NCI-H1092 treated with DMSO at 0.1 percent for 48 hours (cell line): ENCODE results near the gene HEATR5A.
"Not testable (repeated sequence)": the region's sequence is repeated elsewhere in the genome, so short reads cannot be mapped to it uniquely, and the experiment has no call there.

ENCODE experiments used
- DNase-seq: peaks from one replicate; lab custom pipeline; 2025; lab: John Stamatoyannopoulos, UW

HEATR5A gene

DNA sequence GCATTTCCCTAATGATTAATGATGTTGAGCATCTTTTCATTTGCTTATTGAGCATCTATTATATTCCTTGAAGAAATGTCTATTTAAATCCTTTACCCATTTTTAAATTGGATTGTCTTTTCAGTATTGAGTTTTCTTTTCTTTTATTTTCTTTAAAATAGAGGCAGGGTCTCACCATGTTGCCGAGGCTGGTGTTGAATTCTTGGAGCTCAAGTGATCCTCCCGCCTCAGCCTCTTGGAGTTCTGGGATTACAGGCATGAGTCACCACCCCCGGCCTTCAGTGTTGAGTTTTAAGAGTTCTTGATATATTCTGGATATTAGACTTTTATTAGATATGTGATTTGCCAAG is 139.5 kb downstream of the HEATR5A start:
- no peak for DNase-seq

DNA sequence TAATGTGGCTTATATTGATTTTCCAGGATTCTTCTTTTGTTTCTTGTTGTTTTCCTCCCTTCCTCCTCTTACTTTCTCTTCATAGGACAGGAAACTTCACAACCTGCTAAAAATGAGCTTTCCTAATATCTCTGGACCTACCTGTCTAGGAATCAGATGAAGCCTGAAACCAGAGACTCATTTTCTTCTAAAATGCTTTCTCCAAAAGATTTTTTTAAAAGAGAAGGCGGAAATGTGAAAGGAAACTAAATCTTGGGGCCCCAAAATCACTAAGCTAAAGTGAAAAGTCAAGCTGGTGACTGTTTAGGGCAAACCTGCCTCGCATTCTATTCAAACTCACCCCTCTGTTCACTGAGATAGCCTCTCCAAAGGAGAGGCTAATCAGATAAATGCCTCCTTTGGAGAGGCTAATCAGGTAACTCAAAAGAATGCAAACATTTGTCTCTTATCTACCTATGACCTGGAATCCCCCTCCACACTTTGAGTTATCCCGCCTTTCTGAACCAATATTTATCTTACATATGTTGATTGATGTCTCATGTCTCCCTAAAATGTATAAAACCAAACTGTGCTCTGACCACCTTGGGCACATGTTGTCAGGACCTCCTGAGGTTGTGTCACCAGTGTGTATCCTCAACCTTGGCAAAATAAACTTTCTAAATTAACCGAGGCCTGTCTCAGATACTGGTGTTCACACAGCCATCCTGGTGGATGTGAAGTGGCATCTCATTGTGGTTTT is 140.0 kb downstream of the HEATR5A start:
- DNase-seq = no peak

DNA sequence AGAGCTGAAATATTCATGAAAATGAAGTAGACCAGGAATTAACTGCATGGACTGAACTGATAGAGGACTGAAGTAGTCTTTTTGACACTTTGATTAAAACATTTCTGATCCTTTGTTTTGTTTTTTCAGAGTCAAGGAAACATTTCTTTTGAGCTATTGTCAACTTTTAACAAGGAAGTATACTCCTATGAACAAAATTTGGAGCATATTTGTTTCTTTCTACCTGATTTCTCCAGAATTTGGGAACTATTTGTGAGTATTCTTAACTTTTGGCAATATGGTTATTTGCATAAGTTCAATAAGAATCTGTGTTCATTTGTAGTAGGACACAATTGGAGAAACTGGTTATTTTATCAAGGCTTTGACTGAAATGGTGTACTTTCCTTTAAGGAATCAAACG is 141.5 kb downstream of the HEATR5A start:
- no peak for DNase-seq

- DNase-seq = no peak
Observed at GRCh38 chr14:31277085-31277484, 143.3 kb downstream of the HEATR5A start.

DNA sequence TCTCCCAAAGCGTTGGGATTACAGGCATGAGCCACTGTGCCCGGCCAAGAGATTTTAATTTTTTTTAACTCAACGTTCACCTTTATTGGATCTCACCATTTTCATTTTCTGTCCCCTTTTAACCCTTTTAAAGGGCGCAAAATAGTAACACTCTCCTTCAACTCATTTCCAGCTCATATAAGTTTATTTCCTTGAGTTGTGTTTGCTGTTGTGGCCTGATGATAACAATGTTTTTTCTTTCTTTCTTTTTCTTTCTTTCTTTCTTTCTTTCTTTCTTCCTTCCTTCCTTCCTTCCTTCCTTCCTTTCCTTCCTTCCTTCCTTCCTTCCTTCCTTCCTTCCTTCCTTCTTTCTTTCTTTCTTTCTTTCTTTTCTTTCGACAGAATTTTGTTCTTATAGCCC is 143.9 kb downstream of the HEATR5A start:
- DNase-seq = not testable (repeated sequence)

- DNase-seq = no peak
Observed at GRCh38 chr14:31275731-31276130, 144.6 kb downstream of the HEATR5A start.

GRCh38 chr14:31271648-31272047 is 148.7 kb downstream of the HEATR5A start:
- no peak for DNase-seq

- no peak for DNase-seq
Observed at GRCh38 chr14:31270196-31270772, 150.1 kb downstream of the HEATR5A start.

- DNase-seq = no peak
Observed at GRCh38 chr14:31269634-31270195, 150.6 kb downstream of the HEATR5A start.

DNA sequence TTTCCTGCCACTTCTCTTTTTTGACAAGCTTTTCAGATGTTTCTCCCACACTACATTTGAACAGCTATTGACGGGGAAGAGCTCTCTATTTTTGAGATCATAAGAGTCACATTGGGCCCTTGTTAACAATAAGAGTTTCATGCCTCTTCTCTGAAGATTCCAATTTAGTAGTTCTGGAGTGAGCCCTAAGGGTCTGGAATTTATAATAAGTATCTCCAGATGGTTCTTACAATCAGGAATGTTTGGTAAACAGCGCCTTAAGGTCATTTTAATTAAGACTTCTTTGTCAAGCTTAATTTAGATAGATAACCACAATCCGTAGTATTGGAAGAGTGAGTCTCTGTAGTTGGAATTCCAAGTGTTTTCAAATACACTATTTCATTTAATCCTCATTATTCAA is 152.1 kb downstream of the HEATR5A start:
- no peak for DNase-seq

DNA sequence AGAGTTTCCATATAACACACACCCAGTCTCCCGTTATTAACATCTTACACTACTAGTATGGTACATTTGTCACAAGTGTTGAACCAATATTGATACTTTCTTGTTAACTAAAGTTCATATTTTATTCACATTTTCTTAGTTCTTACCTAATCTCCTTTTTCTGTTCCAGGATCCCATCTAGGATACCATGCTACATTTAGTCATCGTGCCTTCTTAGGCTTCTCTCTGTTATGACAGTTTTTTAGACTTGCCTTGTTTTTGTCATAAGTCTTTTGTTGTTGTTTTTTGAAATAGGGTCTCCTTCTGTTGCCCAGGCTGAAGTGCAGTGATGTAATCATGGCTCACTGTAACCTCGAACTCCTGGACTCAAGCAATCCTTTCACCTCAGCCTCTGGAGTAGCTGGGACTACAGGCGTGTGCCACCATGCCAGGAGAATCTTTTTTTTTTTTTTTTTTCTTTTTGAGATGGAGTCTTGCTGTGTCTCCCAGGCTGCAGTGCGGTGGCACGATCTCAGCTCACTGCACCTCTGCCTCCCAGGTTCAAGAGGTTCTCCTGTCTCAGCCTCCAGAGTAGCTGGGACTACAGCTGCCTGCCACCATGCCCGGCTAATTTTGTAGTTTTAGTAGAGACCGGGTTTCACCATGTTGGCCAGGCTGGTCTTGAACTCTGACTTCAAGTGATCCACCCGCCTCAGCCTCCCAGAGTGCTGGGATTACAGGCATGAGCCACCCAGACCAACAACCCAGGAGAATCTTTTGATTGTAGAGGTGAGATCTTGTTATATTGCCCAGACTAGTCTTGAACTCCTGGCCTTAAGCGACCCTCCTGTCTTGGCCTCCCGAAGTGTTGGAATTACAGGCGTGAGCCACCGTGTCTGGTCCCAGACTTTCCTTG is 153.7 kb downstream of the HEATR5A start:
- no peak for DNase-seq

DNA sequence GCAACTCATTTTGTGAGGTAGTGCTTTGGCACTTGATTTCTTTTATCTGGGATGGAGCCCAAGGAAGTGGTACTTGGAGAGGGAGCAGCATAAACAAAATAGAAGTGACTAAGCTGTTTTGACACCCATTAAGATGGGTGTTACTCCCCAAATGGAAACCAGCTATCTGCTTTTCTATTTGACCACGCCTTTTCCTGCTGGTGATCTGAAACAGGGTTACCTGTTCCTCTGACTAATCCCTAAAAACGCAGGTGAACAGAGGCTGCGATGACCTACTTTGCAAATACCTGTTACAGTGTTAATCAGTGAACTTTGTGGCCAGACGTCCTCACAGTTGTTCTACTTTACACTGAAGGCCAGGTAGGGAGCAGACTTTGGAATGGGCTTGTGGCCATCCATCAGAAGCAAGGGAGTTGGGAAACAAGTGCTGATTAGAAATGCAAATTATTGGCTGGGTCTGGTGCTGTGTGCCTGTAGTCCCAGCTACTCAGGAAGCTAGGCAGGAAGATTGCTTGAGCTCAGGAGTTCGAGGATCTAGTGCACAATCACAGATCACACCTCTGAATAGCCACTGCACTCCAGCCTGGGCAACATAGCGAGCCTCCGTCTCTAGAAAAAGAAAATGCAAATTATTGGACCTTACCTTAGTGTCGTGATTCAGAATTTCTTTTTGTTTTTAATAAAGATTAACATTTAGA is 154.5 kb downstream of the HEATR5A start:
- no peak for DNase-seq

DNA sequence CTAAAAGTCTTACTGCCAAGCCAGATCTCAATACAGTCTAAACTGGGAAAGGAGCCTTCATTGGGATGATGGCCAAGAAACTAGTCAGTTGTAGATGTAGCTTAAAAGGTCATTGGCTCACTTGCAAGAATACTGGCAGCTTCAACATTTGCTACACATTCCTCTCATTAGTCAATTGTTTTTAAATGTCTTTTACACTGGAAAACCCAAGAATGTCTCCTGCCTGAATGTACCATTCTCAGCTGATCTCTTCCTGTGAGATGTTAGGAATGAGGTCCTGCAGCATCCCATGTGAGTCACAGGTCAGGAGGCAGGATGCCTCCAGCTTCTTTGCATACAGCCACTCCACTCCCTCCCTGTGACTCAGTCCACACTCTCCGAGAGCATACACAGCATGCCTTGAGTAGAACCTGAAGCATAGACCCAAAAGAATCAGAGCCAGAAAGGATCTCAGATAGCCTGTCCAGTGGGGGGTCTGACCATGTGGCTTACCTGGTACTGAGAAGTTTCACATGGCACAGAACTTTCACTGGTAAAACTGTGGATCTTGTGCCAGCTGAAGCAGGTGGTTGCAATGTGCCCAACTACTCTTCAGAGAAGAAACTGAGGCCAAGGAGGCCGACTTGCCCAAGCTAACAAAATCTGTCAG is 156.7 kb downstream of the HEATR5A start:
- no peak for DNase-seq

DNA sequence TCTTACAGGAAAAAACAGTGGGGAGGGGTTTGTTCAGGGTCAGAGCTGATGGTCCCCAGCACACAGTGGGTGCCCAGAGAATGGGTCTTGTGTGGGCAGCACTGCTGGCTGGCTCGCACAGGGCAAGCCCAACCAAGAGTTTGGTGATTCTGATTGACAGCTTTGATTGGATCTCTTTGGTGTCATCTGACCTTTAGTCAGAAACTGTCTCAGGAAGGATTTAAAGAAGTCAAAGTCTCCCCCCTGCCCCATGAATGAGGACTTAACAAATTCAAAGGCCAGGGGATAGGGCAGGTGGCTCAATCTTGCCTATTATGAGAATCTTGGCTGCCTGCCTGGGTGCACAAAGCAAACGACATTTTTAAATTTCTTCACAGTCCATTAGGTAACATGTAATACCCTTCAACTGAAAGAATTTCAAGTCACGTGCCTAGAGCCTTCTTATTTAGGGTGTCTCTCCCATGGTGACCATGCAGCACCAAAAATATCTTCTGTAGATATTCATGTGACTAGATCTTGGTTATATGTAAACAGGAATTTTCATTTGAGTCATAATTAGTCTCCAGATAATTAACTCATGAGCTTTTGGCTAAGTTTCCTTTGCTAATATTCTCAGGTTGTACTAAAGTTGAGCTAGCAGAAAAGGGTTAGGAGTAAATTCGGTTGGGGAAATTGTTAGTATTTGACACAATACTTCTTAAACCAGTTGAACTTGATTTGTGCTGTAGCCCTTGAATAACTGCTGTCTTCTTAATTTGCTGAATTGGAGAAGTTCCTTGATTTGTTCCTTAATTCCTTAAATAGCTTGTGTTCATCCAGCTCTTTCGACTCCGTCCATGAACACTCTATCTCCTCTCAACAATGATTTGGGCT is 158.3 kb downstream of the HEATR5A start:
- DNase-seq = peak; percentile 65

- no peak for DNase-seq
Observed at GRCh38 chr14:31261523-31261858, 158.9 kb downstream of the HEATR5A start.

DNA sequence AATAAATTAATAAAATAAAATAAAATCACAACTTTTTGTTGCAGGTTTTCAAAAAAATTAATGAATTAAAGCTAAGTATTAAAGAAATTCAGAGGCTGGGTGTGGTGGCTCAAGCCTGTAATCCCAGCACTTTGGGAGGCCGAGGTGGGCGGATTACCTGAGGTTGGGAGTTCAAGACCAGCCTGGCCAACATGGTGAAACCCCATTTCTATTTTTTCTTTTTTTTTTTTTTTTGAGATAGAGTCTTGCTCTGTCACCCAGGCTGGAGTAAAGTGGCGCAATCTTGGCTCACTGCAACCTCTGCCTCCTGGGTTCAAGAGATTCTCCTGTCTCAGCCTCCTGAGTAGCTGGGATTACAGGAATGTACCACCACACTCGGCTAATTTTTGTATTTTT is 161.3 kb downstream of the HEATR5A start:
- not testable (repeated sequence) for DNase-seq

DNA sequence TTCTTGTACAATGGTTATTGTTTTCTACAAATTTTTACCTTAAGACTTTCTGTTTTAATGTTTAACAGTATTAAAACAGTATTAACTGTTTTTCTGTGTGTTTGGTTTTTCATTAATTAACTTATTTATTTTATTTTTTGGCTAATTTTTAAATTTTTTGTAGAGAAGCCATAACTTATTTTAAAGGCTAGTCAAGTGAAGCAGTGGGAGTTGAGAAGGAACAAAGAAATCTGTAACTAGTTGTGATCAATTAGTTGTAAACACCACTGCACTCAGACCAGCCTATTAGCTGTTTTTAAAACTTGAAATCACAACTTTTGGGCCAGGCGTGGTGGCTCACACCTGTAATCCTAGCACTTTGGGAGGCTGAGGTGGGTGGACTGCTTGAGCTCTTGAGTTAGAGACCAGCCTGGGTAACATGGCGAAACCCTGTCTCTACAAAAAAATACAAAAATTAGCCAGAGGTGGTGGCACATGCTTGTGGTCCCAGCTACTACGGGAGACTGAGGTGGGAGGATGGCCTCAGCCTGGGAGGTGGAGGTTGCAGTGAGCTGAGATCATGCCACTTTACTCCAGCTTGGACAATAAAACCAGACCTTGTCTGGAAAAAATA is 161.8 kb downstream of the HEATR5A start:
- DNase-seq = no peak

DNA sequence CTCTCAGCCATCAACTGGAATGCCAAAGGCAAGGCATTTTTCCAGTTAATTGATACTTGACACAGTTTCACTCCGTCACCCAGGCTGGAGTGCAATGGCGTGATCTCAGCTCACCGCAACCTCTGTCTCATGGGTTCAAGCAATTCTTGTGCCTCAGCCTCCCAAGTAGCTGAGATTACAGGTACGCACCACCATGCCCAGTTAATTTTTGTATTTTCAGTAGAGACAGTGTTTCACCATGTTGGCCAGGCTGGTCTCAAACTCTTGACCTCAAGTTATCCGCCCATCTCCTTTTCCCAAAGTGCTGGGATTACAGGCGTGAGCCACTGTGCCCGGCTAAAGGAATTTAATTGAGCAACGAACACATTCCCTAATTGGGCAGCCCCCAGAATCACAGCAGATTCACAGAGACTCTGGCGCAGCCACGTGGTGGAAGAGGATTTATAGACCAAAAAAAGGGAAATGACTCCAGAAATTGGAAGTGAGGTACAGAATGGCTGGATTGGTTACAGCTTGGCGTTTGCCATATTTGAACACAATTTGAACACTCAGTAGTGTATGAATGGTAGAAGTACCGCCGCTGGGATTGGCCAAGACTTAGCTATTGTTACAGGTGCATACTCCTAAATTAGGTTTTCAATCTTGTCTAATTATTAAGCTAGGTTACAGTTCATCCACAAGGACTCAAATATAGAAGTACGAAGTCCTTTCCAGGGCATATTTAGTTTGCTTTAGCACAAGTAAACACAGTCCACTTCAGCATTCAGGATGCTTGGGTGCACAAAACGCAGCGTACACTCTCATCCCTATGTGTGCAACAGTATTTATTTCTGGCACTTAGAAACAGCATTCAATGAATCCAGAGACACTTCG is 162.6 kb downstream of the HEATR5A start:
- not testable (repeated sequence) for DNase-seq

DNA sequence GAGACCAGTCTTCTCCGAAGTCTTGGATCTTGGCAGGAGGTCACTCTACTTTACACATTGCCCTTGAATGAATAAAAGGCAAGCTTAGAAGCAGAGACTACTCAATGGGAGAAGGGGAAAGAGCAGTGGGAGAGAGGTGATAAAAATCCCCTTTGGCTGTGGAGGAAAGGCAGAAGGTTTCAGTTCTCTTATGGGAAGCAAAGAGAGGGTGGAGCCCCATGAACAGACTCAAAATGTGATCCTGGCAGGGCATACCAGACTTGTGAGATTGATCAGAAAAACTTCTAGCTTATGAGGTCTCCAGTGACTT is 163.2 kb downstream of the HEATR5A start:
- DNase-seq = no peak
